A549 (cell line): Measurements from ENCODE around the gene PARD6G. TPM values are rescaled to one million over a fixed set of nuclear protein-coding genes. Genes with fewer than 3 reads are reported as not detected.

Experiments
- ATAC-seq, 2 experiments: fragments of 200-7000 bp in 1 of 2; fragments of >200 bp in 1 of 2; cut with Nextera tagmentation in 1 of 2; cut with Tn5 transposase in 1 of 2; 3 replicates each; pipeline versions ENCODE4 v1.8.0 to v1.9.1; 2018 to 2020; ENCODE audit warnings: mild to moderate bottlenecking in 1 of 2, moderate library complexity in 1 of 2
- CTCF ChIA-PET: fragments of 300-600 bp; sonication (Branson Sonifier 250); formaldehyde crosslinking; extraction: SDS; loops from one replicate; lab custom pipeline; 2021; ENCODE audit warnings: antibody characterized with exemption, inconsistent platforms; lab: Yijun Ruan, JAX
- POLR2A ChIA-PET: fragments of 350-600 bp; formaldehyde crosslinking; extraction: SDS; loops from one replicate; lab custom pipeline; 2021; ENCODE audit warnings: antibody characterized with exemption, inconsistent platforms; lab: Yijun Ruan, JAX
- DNase-seq, 2 experiments: peaks; one replicate each; pipeline versions ENCODE4 v3.0.0 to v3.0.0-alpha.2; 2011 to 2016; ENCODE audit warnings: low read depth in 1 of 2, low spot score in 1 of 2
- FAIRE-seq: peaks from 2 replicates; lab custom pipeline; 2011; peaks lifted over from hg19 to GRCh38; lab: Jason Lieb, UNC
- H3K27ac ChIP-seq, 2 experiments: fragments of >200 bp; sonication (Bioruptor Twin); formaldehyde crosslinking; 3 replicates each; pipeline ENCODE4 v1.5.1; 2016 to 2017
- H3K4me1 ChIP-seq: fragments of >200 bp; sonication (Bioruptor Twin); formaldehyde crosslinking; 3 replicates; pipeline ENCODE4 v1.6.1; 2016
- H3K4me2 ChIP-seq: fragments of >200 bp; sonication (Bioruptor Twin); formaldehyde crosslinking; 3 replicates; pipeline ENCODE4 v1.6.1; 2016
- H3K4me3 ChIP-seq: fragments of >200 bp; sonication (Bioruptor Twin); formaldehyde crosslinking; 3 replicates; pipeline ENCODE4 v1.5.1; 2016
- H3K9me3 ChIP-seq: fragments of >200 bp; sonication (Bioruptor Twin); formaldehyde crosslinking; 3 replicates; pipeline ENCODE4 v1.6.1; 2016
- CBX2 ChIP-seq: fragments of 200-600 bp; sonication (generic); IDR thresholded peaks from 2 replicates; pipeline ENCODE4 v1.6.1; 2016; ENCODE audit warnings: low read depth, mild to moderate bottlenecking, borderline replicate concordance
- CEBPB ChIP-seq, 2 experiments: fragments of >200 bp in 1 of 2; sonication (Bioruptor Twin) in 1 of 2; formaldehyde crosslinking in 1 of 2; IDR thresholded peaks; 2 replicates each; pipeline ENCODE4 v1.6.1; 2012 to 2016
- EP300 ChIP-seq, 2 experiments: fragments of >200 bp; sonication (Bioruptor Twin); formaldehyde crosslinking; IDR thresholded peaks; 2 replicates in 1 of 2; 3 replicates in 1 of 2; pipeline ENCODE4 v1.6.1; 2016 to 2017
- ESRRA ChIP-seq: fragments of 150-350 bp; IDR thresholded peaks from 2 replicates; pipeline ENCODE4 v1.6.1; 2014; ENCODE audit warnings: mild to moderate bottlenecking, low read length, borderline replicate concordance
- FOXS1 ChIP-seq: fragments of 250-450 bp; sonication (Bioruptor Pico); IDR thresholded peaks from 2 replicates; pipeline ENCODE4 v1.5.0; 2020; ENCODE audit warnings: mild to moderate bottlenecking, moderate library complexity
- HOXA7 ChIP-seq: fragments of 250-450 bp; sonication (Bioruptor Pico); IDR thresholded peaks from 2 replicates; pipeline ENCODE4 v1.5.0; 2020; ENCODE audit warnings: mild to moderate bottlenecking, moderate library complexity
- NFE2L2 ChIP-seq: fragments of 150-350 bp; conservative IDR thresholded peaks from 2 replicates; pipeline ENCODE4 v1.6.1; 2014; ENCODE audit warnings: low read length
- NR3C1 ChIP-seq: fragments of >200 bp; sonication (Bioruptor Twin); formaldehyde crosslinking; IDR thresholded peaks from 3 replicates; pipeline ENCODE4 v1.6.1; 2017
- RNF2 ChIP-seq: fragments of 200-600 bp; sonication (generic); IDR thresholded peaks from 2 replicates; pipeline ENCODE4 v1.6.1; 2016; ENCODE audit warnings: low read depth, mild to moderate bottlenecking, antibody characterized with exemption, moderate library complexity, borderline replicate concordance
- TFCP2L1 ChIP-seq: fragments of 250-450 bp; sonication (Bioruptor Pico); IDR thresholded peaks from 2 replicates; pipeline ENCODE4 v1.5.0; 2021; ENCODE audit warnings: mild to moderate bottlenecking
- WGBS: methylation state at CpG from one replicate; pipeline ENCODE4 v1.1.6; 2017; ENCODE audit errors: missing lambda C conversion rate; 5-methylcytosine and 5-hydroxymethylcytosine counted together
- polyA plus RNA-seq, 4 experiments: library from polyadenylated mRNA; depleted of rRNA in 3 of 4; stranded (reverse); fragments of >200 nt; fragmentation: RNase III in 1 of 4; extraction: RNeasy Plus Mini Kit Qiagen cat#74134 plus additional on column Dnase treatment in 1 of 4; gene quantifications; 2 replicates in 3 of 4; 3 replicates in 1 of 4; pipeline ENCODE4 v1.2.3, GENCODE V29; 2011 to 2017
- TF ChIP-seq, protein P1 (sequence below): fragments of 200-600 bp; sonication (generic); IDR thresholded peaks from 2 replicates; pipeline ENCODE4 v1.6.1; 2016; ENCODE audit warnings: antibody characterized with exemption, mild to moderate bottlenecking, moderate library complexity
- TF ChIP-seq, protein P2 (sequence below): fragments of >200 bp; sonication (Bioruptor Twin); formaldehyde crosslinking; IDR thresholded peaks from 3 replicates; pipeline ENCODE4 v1.5.1; 2016
- TF ChIP-seq, protein P3 (sequence below): IDR thresholded peaks from 2 replicates; pipeline ENCODE4 v1.6.1; 2012
- TF ChIP-seq, protein P4 (sequence below): fragments of >200 bp; sonication (Bioruptor Twin); formaldehyde crosslinking; IDR thresholded peaks from 2 replicates; pipeline ENCODE4 v1.6.1; 2016
- TF ChIP-seq, protein P5 (sequence below): fragments of 250-450 bp; sonication (Bioruptor Pico); IDR thresholded peaks from 2 replicates; pipeline ENCODE4 v1.5.0; 2020; ENCODE audit warnings: low read depth, mild to moderate bottlenecking, moderate library complexity

The PARD6G gene
- polyA plus RNA-seq, 2 of the 4 experiments (the other 2 are of a cell fraction): 1.6 to 2.3 TPM

DNA sequence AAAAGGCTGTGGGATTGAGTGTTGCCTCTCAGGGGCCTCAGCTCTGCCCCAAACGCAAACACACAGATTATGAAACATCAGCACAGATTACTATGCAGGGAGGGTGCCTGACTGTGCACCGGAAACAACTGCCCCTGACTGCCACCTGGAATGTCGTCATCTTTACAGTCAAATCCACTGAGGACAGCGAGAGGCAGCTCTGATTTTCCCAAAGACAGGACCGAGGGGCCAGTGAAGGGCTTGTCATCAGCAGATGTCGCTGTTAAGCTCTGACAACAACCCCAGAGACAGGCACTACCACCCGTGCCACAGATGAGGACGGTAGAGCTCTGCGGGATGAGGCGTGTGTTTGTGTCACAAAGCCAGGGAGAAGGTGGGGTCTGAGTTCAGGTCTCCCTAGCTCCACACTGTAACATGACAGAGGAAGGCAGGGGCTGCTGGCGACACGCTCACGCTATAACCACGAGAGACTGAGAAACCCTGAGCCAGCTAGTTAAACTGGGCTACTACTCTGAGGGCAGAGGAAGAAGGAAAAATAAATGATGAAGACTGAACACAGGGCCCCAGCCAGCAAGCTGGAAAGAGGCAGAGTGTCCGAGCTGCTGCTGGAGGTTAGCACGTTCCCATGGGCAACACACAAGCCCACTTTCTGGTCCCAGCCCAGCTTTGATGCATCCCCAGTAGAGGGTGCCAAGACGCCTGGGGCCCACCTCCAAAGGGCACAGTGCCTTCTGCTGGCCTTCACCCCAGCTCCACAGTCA lies 47.0 kb downstream of the PARD6G start (continued):
- TF ChIP-seq, protein P1, sequence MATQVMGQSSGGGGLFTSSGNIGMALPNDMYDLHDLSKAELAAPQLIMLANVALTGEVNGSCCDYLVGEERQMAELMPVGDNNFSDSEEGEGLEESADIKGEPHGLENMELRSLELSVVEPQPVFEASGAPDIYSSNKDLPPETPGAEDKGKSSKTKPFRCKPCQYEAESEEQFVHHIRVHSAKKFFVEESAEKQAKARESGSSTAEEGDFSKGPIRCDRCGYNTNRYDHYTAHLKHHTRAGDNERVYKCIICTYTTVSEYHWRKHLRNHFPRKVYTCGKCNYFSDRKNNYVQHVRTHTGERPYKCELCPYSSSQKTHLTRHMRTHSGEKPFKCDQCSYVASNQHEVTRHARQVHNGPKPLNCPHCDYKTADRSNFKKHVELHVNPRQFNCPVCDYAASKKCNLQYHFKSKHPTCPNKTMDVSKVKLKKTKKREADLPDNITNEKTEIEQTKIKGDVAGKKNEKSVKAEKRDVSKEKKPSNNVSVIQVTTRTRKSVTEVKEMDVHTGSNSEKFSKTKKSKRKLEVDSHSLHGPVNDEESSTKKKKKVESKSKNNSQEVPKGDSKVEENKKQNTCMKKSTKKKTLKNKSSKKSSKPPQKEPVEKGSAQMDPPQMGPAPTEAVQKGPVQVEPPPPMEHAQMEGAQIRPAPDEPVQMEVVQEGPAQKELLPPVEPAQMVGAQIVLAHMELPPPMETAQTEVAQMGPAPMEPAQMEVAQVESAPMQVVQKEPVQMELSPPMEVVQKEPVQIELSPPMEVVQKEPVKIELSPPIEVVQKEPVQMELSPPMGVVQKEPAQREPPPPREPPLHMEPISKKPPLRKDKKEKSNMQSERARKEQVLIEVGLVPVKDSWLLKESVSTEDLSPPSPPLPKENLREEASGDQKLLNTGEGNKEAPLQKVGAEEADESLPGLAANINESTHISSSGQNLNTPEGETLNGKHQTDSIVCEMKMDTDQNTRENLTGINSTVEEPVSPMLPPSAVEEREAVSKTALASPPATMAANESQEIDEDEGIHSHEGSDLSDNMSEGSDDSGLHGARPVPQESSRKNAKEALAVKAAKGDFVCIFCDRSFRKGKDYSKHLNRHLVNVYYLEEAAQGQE: no peak
- TF ChIP-seq TFCP2L1 (CRISPR knock-in tag) (no peak), EP300 (IDR thresholded peaks at IDR 0.05) (no peak)

DNA sequence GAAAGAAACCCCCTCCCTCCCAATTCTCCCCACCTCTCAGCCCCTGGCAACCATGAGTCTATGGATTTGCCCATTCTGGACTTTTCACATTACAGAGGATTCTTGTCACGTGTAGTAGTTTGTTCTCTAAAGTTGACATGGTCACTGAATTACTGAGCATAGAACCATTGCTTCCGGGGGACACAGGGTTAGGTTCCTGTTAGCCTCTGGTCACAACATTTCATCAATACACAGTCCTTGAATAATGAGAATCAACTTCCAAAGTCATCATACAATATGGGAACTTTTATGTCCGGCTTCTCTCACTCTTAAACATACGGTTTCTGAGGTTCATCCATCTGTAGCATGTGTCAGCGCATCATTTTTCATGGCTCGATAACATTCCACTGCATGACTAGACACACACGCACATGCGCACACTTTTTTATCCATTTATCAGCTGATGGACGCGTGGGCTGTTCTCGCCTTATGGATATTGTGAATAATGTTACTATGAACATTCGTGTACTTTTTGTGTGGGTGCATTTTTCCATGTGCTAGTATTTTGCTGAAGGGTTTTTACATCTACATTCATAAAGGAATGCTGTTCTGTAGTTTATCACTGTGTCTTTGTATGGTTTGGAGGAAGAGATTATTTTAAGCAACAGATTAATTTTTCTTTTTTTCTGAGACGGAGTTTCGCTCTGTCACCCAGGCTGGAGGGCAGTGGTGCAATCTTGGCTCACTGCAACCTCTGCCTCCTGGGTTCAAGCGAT lies 48.1 kb downstream of the PARD6G start:
- FAIRE-seq: no peak
- POLR2A ChIA-PET: no interaction called here

More for the DNA sequence above, 48.1 kb downstream of the PARD6G start:
- H3K9me3 ChIP-seq: no peaks in the 10 kb centered on the region
- 89% methylated on average over 15 of the region's 15 CpGs for WGBS
- H3K4me1 ChIP-seq: no peaks in the 10 kb centered on the region
- no peak overlapping the region for H3K4me3 ChIP-seq
- no peak for TF ChIP-seq HOXA7 (CRISPR knock-in tag)
- TF ChIP-seq, protein P2, sequence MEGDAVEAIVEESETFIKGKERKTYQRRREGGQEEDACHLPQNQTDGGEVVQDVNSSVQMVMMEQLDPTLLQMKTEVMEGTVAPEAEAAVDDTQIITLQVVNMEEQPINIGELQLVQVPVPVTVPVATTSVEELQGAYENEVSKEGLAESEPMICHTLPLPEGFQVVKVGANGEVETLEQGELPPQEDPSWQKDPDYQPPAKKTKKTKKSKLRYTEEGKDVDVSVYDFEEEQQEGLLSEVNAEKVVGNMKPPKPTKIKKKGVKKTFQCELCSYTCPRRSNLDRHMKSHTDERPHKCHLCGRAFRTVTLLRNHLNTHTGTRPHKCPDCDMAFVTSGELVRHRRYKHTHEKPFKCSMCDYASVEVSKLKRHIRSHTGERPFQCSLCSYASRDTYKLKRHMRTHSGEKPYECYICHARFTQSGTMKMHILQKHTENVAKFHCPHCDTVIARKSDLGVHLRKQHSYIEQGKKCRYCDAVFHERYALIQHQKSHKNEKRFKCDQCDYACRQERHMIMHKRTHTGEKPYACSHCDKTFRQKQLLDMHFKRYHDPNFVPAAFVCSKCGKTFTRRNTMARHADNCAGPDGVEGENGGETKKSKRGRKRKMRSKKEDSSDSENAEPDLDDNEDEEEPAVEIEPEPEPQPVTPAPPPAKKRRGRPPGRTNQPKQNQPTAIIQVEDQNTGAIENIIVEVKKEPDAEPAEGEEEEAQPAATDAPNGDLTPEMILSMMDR: no peak
- TF ChIP-seq ESRRA: no peak
- TF ChIP-seq, protein P3, sequence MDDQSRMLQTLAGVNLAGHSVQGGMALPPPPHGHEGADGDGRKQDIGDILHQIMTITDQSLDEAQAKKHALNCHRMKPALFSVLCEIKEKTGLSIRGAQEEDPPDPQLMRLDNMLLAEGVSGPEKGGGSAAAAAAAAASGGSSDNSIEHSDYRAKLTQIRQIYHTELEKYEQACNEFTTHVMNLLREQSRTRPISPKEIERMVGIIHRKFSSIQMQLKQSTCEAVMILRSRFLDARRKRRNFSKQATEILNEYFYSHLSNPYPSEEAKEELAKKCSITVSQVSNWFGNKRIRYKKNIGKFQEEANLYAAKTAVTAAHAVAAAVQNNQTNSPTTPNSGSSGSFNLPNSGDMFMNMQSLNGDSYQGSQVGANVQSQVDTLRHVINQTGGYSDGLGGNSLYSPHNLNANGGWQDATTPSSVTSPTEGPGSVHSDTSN: no peak
- TF ChIP-seq, protein P4, sequence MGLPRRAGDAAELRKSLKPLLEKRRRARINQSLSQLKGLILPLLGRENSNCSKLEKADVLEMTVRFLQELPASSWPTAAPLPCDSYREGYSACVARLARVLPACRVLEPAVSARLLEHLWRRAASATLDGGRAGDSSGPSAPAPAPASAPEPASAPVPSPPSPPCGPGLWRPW: no peak
- no peak for TF ChIP-seq CBX2
- TF ChIP-seq NR3C1: no peak
- TF ChIP-seq RNF2: no peak
- TF ChIP-seq NFE2L2: no peak
- no peak for TF ChIP-seq FOXS1 (CRISPR knock-in tag)
- TF ChIP-seq, protein P5, sequence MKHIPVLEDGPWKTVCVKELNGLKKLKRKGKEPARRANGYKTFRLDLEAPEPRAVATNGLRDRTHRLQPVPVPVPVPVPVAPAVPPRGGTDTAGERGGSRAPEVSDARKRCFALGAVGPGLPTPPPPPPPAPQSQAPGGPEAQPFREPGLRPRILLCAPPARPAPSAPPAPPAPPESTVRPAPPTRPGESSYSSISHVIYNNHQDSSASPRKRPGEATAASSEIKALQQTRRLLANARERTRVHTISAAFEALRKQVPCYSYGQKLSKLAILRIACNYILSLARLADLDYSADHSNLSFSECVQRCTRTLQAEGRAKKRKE (CRISPR knock-in tag): no peak
- no peak for TF ChIP-seq CEBPB (IDR thresholded peaks at IDR 0.05)
- TF ChIP-seq, all 56 proteins: peak for 0
- no peak overlapping the region for H3K27ac ChIP-seq
- no peak overlapping the region for H3K4me2 ChIP-seq
- CTCF ChIA-PET: interaction anchor here (0.8 to 3.1 kb wide), 6 partner anchors 10 to 56 kb away, joined by 3 to 25 read pairs (median 3); no protein-coding TSS in a partner anchor
- no peak for DNase-seq
- ATAC-seq: no peak
